GM10847 (cell line): ENCODE results near the gene LRPAP1.

Source experiments
- POLR2A ChIP-seq: IDR thresholded peaks from 2 replicates; pipeline ENCODE4 v1.6.1; 2011; ENCODE audit not compliant: insufficient read length; ENCODE audit errors: extremely low read depth

The LRPAP1 gene

GRCh38 chr4:3462321-3462789 lies 69.9 kb downstream of the LRPAP1 start:
- no peak for TF ChIP-seq POLR2A

- no peak for TF ChIP-seq POLR2A
These were observed 70.5 kb downstream of the LRPAP1 start for GRCh38 chr4:3461515-3462291.

- TF ChIP-seq POLR2A: no peak
These were observed 71.3 kb downstream of the LRPAP1 start for GRCh38 chr4:3460926-3461325.

GRCh38 chr4:3458371-3458770 lies 73.9 kb downstream of the LRPAP1 start:
- TF ChIP-seq POLR2A: no peak
